MCF 10A (cell line): ENCODE results near the gene GLI2. TPM values are rescaled to one million over a fixed set of nuclear protein-coding genes. Genes with fewer than 3 reads are reported as not detected.

ENCODE experiments used
- BruUV-seq: library from RNA; stranded (reverse); fragments of 400-500 nt; replicated peaks from 2 replicates; lab custom pipeline; 2021; lab: Mats Ljungman, UMichigan
- CTCF ChIA-PET: fragments of 300-600 bp; sonication (Branson Sonifier 250); formaldehyde crosslinking; extraction: SDS; loops from one replicate; lab custom pipeline; 2021; ENCODE audit warnings: antibody characterized with exemption, inconsistent platforms; lab: Yijun Ruan, JAX
- POLR2A ChIA-PET: fragments of 300-600, 350-650 bp; sonication (Branson Sonifier 250); formaldehyde crosslinking; extraction: SDS; loops from one replicate; lab custom pipeline; 2020; ENCODE audit warnings: antibody characterized with exemption, inconsistent platforms; lab: Yijun Ruan, JAX
- DNase-seq: peaks from one replicate; pipeline ENCODE4 v3.0.0-alpha.2; 2018; ENCODE audit not compliant: unreplicated experiment
- H3K27ac Mint-ChIP-seq: one replicate; pipeline ENCODE4 v1.8.0; 2022; ENCODE audit warnings: mild to moderate bottlenecking, low read depth, mixed read lengths; ENCODE audit not compliant: unreplicated experiment
- H3K27me3 Mint-ChIP-seq: one replicate; pipeline ENCODE4 v1.8.0; 2022; ENCODE audit warnings: mixed read lengths; ENCODE audit not compliant: insufficient read depth, unreplicated experiment
- H3K36me3 Mint-ChIP-seq: one replicate; pipeline ENCODE4 v1.8.0; 2022; ENCODE audit warnings: mild to moderate bottlenecking, moderate library complexity, mixed read lengths; ENCODE audit not compliant: insufficient read depth, unreplicated experiment
- H3K4me1 Mint-ChIP-seq: one replicate; pipeline ENCODE4 v1.8.0; 2022; ENCODE audit warnings: mixed read lengths; ENCODE audit not compliant: insufficient read depth, unreplicated experiment
- H3K4me3 Mint-ChIP-seq: one replicate; pipeline ENCODE4 v1.8.0; 2022; ENCODE audit warnings: mild to moderate bottlenecking, moderate library complexity, mixed read lengths; ENCODE audit not compliant: unreplicated experiment
- H3K9me3 Mint-ChIP-seq: one replicate; pipeline ENCODE4 v1.8.0; 2022; ENCODE audit warnings: mixed read lengths; ENCODE audit not compliant: unreplicated experiment
- intact Hi-C: fragments of 100-400 bp; cut with micrococcal nuclease; formaldehyde crosslinking; loops from 2 replicates; pipeline ENCODE4 v1.14.1; 2022
- total RNA-seq: library from RNA; stranded (reverse); gene quantifications from 2 replicates; pipeline ENCODE4 v1.2.3, GENCODE V29; 2022
- TF ChIP-seq, protein P1 (sequence below): fragments of 200-600 bp; IDR thresholded peaks from one replicate; pipeline ENCODE4 v1.8.0; 2022; ENCODE audit warnings: antibody characterized with exemption, mild to moderate bottlenecking; ENCODE audit not compliant: unreplicated experiment

Gene GLI2
- total RNA-seq, 1 experiment from 2014 or later, result 0.61 TPM

GRCh38 chr2:120737340-120738101 is 1.9 kb downstream of the GLI2 start:
- Mint-ChIP-seq H3K4me3 (peak overlapping the region; percentile 79), H3K9me3 (no peaks in the 10 kb centered on the region), H3K27me3 (peaks cover 51% of the 10 kb centered on the region), H3K4me1 (no peaks in the 10 kb centered on the region), H3K36me3 (no peaks in the 10 kb centered on the region), H3K27ac (no peak overlapping the region)
- ChIA-PET POLR2A (no interaction called here), CTCF (interaction anchor here (0.7 to 4.3 kb wide), 4 partner anchors 42 to 340 kb away, joined by 3 to 40 read pairs (median 4); no protein-coding TSS in a partner anchor)
- no TSS peak for BruUV-seq
- intact Hi-C loops, result loop anchor here (5.0 to 10.0 kb wide), 2 partner anchors 57 to 210 kb away; no protein-coding TSS in a partner anchor
- peak; percentile 64 for DNase-seq
- TF ChIP-seq, protein P1, sequence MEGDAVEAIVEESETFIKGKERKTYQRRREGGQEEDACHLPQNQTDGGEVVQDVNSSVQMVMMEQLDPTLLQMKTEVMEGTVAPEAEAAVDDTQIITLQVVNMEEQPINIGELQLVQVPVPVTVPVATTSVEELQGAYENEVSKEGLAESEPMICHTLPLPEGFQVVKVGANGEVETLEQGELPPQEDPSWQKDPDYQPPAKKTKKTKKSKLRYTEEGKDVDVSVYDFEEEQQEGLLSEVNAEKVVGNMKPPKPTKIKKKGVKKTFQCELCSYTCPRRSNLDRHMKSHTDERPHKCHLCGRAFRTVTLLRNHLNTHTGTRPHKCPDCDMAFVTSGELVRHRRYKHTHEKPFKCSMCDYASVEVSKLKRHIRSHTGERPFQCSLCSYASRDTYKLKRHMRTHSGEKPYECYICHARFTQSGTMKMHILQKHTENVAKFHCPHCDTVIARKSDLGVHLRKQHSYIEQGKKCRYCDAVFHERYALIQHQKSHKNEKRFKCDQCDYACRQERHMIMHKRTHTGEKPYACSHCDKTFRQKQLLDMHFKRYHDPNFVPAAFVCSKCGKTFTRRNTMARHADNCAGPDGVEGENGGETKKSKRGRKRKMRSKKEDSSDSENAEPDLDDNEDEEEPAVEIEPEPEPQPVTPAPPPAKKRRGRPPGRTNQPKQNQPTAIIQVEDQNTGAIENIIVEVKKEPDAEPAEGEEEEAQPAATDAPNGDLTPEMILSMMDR, result no peak

- no TSS peak for BruUV-seq
- Mint-ChIP-seq H3K4me3 (no peak overlapping the region), H3K9me3 (no peaks in the 10 kb centered on the region)
These were observed 2.4 kb downstream of the GLI2 start for GRCh38 chr2:120738117-120738516.

GRCh38 chr2:120738786-120739437 is 3.2 kb downstream of the GLI2 start:
- ChIA-PET POLR2A (no interaction called here), CTCF (interaction anchor here (0.5 to 0.8 kb wide), 3 partner anchors 267 to 669 kb away, joined by 3 to 4 read pairs (median 3); no protein-coding TSS in a partner anchor)
- no peak overlapping the region for H3K27ac Mint-ChIP-seq
- H3K36me3 Mint-ChIP-seq, result no peaks in the 10 kb centered on the region
- no peaks in the 10 kb centered on the region for H3K9me3 Mint-ChIP-seq
- no peaks in the 10 kb centered on the region for H3K4me1 Mint-ChIP-seq
- intact Hi-C loops, result loop anchor here (5.0 to 10.0 kb wide), 2 partner anchors 56 to 208 kb away; no protein-coding TSS in a partner anchor
- TF ChIP-seq, protein P1, result no peak
- peaks cover 55% of the 10 kb centered on the region for H3K27me3 Mint-ChIP-seq
- DNase-seq, result no peak
- no TSS peak for BruUV-seq
- no peak overlapping the region for H3K4me3 Mint-ChIP-seq

More at GRCh38 chr2:120738117-120738516, 2.4 kb downstream of the GLI2 start:
- H3K27me3 Mint-ChIP-seq, result peaks cover 51% of the 10 kb centered on the region
- no peak for DNase-seq
- CTCF ChIA-PET, result interaction anchor here (0.5 to 4.3 kb wide), 5 partner anchors 43 to 670 kb away, joined by 3 to 40 read pairs (median 3); no protein-coding TSS in a partner anchor
- TF ChIP-seq, protein P1, result no peak
- H3K4me1 Mint-ChIP-seq, result no peaks in the 10 kb centered on the region
- H3K36me3 Mint-ChIP-seq, result no peaks in the 10 kb centered on the region
- H3K27ac Mint-ChIP-seq, result no peak overlapping the region
- intact Hi-C loops, result loop anchor here (5.0 to 10.0 kb wide), 2 partner anchors 57 to 209 kb away; no protein-coding TSS in a partner anchor
- POLR2A ChIA-PET, result no interaction called here
